Activated CD4-positive, alpha-beta T cell treated with anti-CD3 and anti-CD28 coated beads, Interleukin-2, amount 50 U/mL, for 1 hour (primary cell): Measurements from ENCODE around the gene ZFYVE26.
"Not testable (repeated sequence)": the region's sequence is repeated elsewhere in the genome, so short reads cannot be mapped to it uniquely, and the experiment has no call there.

Experiments
- DNase-seq: peaks from one replicate; pipeline ENCODE4 v3.0.0-alpha.2; 2020

The ZFYVE26 gene

DNA sequence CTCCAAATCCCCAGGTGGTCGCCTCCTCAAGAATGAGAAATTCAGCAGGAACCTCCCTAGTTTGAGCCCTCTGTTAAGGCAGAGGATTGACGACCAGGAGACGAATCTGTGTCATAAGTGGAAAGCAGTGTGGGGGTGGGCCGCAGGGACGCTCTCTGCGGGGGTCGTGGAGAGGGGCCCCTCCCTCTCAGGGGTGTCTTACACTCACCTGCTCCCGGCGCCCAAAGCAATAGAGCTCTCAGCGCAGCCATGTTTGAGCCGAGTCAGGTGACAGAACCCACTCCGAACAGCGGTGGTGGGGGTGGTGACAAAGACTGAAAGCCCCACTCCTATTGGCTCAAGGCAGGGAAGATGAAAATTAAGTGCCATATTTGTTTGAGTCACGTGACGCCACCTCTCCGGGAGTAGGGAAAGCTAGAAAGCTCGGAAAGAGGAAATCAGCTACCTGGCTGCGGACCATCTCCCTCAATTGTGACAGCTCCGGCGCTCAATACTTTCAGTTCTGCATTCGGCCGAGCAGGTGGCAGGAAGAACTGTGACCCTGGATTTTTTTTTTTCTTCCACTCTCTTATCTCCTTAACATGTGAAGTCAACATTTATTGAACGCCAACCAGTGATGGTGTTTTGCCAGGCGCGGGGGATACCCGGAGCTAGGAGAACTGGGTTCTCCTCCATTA, at the start of gene ZFYVE26:
TSS of gene ZFYVE26 (minus strand) at position 265 of the 677 bp plus-strand sequence. CDS start 627 bp downstream, outside the sequence.
- peak; percentile 84 for DNase-seq

DNA sequence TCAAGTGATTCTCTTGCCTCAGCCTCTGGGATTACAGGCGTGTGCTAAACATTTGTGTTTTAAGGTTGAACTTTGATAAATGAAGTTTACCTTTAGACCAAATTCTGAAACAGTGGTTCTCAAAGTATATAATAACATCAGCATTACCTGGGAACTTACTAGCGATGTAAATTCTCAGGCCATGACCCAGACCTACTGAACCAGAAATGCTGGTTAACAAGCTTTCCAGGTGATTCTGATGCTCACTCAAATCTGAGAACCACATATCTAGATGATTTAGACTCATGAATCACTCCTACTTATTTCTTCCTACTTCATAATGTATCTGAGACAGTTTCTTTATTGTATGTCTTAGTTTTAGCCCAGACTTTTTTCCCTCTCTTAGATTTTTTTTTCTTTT, 46.8 kb upstream of the ZFYVE26 start:
- no peak for DNase-seq

DNA sequence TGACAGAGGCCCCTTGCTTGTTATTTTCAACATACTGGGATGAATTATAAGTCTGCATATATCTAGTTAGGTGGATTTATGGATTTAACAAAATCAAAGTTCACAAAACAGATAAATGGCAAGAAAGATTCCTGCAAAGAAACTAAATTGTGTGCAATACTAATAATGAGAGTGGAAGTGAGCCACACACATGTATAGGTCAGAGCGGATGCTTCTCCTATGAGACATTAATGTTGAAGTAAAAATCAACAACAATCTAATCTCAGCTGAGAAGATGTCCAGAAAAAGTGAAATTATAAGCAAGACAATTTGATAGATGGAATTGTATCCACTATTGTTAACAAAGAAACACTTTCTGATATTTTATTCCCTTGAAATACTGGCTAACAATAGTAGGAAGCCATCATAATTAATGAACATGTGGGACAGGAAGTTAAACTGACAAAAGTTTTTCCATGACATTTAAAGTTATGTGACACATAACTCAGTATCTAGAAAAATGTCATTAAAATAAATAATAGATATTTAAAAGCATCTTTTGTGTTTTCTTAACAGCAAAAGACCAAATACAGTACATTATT, 42.9 kb upstream of the ZFYVE26 start:
- no peak for DNase-seq

DNA sequence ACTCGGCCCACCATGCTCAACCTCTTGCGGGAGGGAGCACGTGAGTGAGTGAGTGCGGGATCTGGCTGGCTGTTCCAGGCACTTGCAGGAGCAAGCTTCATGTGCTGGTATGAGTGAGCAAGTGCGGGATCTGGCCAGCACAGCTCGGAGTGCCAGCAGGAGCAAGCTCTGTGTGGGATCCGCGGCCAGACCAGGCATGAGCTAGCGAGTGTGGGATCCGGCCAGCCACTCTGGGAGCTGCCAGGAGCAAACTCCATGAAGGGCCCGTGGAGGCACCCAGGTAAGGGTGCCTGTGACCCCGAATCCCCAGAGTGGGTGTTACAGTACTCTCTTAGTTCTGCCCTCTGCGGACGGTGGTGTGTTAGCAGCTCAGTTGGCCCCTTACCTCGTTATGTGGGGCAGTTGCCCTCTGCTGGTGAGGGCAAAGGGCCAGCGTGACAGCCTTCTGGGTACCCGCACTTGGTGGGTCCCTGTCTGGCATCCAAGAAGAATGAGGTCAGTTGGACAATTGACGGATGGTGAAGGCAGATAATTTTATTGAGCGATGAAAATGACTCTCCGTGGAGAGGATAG, 41.5 kb upstream of the ZFYVE26 start:
- DNase-seq = no peak

DNA sequence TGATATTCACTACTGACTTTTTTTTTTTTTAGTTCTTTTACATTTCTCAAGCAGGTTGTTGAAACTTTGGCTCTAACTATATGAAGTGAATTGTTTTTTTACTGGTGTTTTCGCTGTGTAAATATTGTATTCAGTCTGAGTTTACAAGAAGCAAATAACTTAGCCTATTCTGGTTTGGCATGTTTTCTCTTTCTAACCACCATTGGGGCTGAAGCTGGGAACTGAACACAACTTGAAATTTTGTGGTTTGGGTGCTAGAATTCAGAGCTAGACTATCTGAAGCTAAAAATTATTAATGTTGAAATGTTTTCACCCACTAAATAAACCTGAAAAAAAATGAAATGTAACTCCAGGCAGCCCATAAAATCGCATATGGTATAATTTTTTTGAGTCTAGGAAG, 40.4 kb upstream of the ZFYVE26 start:
- DNase-seq = no peak

DNA sequence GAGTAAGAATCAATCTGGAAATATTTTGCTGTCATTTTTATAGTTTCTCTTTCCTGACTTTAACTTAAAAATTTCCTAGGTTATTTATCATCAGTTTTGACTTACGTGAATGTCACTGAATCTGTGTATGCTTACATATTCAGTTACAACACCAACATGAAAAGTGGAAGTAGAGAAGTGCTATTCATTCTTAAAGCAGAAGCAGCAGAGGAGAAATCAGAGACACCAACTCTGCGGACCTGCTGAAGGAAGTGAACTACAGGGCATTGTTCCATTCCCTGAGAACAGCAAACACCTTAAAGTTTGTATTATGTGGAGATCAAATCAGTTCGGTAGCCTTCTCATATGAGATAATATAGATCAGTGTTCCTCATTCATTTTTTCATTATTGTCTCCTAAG, 37.3 kb upstream of the ZFYVE26 start:
- no peak for DNase-seq

DNA sequence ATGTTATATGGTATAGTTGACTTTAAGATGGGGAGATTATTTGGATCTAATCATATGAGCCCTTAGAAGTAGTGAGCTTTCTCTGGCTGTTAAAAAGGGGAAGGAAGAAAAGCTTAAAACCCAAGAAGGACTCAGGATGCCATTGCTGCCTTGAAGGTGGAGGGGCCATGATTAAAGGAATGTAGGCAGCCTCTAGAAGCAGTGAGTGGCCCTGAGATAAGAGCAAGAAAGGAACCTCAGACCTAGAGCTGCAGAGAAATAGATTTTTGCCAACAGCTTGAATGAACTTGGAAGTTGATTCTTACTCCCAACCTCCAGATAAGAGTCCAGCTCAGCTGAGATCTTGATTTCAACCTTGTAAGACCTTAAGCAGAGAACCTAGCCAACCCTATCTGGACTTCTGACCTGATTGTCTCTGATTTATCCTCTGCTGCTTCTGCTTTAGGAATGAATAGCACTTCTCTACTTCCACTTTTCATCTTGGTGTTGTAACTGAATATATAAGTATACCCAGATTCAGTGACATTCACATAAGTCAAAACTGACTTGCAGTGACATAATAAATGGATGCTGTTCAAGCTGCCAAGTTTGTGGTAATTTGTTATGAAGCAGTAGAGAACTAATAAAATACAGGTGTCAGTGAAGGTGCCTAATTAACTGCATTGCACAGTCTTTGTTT, 36.7 kb upstream of the ZFYVE26 start:
- DNase-seq = no peak

DNA sequence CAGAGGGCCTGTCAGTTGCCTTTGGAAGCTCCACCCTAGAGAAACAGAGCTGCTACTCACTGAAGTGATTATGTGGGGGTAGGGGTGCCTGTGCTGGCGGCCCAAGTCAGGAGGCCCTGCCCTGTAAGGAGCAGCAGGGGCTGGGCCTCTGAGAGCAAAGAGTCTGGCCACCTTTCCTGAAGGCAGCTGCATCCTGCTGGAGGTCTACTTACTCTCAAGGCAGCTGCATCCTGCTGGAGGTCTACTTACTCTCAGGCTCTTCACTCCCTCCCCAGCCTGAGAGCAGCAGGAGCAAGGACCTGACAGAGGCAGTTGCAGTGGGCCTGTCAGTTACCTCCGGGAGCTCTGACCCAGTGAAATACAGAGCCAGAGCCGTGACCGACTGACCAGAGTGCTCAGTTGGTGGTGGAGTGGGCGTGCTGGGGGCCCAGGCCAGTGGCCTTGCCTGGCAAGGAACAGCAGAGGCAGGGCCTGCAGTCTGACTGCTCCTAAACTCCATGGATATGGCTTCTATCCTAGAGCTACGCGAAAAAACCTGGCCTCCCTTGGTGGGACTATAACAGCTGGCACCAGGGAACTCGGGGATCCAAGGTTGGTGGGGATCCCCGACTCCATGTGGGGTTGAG, 35.5 kb upstream of the ZFYVE26 start:
- DNase-seq = no peak

DNA sequence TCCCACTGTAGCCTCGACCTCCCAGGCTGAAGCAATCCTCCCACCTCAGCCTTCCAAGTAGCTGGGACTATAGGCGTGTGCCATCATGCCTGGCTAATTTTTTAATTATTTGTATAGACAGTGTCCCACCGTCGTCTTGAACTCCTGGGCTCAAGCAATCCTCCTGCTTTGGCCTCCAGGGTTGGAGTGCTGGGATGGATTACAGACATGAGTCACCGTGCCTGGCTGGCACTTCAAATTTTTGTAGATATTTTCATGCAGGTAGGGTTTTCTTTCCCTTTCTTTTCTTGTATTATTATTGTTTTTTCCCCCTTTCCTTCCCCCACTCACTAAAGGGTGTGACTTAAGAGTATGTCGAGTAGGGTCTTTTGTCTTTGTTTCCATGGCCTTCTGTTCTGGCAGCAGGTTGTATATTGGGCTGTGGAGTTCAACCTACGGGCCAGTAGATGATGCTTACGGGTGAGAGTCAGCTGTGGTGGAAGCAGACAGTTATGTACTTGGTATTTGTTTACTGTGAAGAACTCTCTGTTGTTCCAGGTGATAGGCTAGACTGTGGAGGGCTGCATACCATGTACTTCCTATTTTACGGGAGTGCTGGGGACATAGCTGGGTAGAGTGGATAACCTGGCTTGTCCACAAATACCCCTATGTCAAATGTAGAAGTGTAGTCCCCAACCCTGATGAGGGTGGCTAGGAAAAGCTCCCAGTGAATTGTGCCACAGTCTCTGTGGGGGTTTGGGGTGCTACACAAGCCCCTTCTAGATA, 33.9 kb upstream of the ZFYVE26 start:
- DNase-seq = no peak

DNA sequence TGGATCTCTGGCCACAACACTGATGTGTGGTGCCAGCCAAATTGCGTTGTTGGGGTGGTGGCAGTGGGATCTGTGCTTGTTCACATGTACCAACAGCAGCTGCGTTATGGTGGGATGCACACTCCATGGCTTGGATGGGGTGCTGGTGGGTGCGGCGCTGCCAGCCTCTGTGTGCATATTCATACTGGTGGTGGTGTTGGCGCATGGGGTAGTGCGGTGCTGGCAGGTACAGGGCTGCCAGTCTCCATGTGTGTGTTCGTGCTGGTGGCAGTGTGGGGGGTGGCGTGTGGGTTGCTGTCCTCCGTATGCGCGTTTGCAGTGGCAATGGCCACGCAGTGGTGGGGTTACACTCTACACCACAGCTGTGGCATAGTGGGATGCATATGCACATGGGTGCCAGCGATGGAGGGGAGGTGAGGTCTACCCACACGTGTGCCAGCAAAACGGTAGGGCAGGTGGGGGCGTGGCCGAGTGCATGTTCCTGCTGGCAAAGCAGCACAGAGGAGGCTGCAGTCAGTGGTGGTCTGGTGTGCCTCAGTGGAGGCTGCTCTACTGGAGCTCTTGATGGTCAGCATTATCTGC, 29.7 kb upstream of the ZFYVE26 start:
- no peak for DNase-seq

DNA sequence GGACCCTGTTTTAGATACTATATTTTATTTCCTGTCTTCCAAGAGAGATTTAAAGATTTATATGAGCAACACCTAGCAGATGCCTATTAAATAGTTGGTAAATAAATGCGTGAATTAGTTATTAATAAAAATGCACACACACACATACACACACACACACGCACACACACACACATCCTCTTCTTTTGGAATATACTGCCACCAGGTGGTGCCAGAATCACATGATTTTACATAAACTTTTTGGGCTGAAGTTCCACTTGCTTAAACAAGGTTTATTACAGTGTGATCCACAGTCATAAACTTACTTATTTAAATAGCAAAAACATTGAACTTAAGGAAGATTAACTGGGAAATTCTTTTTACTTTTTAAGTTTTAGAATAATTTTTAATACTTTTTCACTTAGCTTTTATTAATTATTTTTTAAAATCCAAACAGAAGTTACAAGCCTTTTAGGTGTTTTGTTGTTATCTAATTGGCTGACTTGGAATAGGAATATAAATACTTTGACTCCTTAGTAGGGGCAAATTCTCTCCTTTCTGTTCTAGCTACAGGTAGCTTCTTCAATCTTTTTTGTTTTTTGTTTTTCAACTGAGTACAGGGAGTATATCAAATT, 20.7 kb upstream of the ZFYVE26 start:
- peak; percentile 48 for DNase-seq

DNA sequence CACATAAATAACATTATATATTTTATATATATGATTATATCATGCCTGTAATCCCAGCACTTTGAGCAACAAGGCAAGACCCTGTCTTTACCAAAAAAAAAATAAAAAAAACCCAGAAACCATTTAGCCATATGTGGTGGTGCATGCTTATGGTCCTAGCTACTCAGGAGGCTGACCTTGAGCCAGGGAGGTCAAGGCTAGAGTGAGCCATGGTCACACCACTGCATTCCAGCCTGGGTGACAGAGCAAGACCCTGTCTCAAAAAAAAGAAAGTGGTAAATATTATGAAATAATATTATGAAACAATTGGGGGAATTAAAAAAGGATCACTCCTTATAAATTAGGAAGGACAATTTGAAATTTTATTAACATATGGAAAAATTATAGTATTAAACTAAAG, 19.2 kb upstream of the ZFYVE26 start:
- DNase-seq = no peak

DNA sequence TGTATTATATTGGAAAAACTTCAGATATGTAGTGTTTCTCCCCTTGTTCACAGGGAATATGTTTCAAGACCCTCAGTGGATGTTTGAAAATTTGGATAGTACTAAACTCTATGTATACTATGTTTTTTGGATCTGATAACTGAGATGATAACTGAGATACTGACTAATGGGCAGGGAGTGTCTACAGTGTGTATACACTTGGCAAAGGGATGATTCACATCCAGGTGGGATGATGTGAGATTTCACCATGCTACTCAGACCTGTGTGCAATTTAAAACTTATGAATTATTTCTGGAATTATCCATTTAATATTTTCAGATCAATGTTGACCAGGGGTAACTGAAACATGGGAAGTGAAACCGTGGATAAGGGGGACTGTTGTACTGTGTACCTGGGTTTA, 17.0 kb upstream of the ZFYVE26 start:
- DNase-seq = no peak

DNA sequence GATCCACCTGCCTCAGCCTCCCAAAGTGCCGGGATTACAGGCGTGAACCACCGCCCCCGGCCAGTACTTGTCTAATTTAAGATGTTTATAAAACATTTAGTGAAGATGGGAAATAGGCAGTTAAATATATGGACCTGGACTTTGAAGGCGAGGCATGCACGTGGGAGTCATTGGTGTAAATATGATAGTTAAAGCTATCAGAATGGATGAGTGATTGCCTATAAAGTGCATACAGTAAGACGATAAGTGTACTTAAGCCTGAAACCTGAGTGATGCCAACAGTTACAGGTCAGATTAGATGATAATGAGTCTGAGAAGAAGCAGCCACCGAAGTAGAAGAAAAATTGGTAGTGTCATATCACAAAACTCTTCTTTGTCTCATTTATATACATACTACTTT, 14.7 kb upstream of the ZFYVE26 start:
- no peak for DNase-seq

DNA sequence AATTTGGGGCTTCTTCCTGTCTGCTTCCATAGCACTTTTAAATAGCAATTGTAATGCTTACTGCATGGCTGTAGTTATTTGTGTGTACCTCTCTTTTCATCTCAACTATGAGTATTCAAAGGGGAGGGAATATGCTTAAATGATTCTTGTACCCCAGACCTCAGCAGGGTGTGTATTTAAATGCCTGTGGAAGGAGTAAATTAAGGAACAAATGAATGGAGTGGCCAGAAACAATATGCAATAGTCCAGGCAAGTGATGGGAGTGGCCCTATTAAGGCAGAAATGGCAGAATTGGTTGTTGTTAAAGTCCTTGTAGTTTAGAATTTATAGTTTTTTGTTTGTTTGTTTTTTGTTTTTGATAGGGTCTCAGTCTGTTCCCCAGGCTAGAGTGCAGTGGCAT, 4.7 kb upstream of the ZFYVE26 start:
- no peak for DNase-seq

DNA sequence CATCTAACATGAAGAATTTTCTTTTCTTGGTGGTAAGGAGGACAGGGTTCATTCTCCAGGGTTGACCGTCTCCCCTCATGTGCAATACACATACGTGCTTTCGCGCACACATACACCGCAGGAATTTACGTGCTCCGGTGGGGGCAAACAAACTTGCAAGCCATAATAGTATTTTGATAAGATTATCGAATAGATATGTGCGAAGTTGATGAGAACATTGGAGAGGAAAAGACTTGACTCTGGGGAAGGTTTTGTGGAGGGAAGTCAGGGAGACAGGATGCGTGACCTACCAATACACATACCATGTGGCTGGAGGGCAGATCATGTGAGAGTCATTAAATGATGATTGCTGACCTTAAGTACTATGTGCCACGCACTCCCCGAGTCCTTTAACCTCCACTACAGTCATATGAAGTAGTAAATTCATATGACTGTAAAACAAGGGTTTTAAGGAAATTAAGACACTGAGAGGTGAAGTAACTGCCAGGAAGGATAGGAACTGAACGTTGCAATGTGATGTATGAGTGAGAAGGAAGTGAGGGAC, 4.1 kb upstream of the ZFYVE26 start:
- DNase-seq = no peak

DNA sequence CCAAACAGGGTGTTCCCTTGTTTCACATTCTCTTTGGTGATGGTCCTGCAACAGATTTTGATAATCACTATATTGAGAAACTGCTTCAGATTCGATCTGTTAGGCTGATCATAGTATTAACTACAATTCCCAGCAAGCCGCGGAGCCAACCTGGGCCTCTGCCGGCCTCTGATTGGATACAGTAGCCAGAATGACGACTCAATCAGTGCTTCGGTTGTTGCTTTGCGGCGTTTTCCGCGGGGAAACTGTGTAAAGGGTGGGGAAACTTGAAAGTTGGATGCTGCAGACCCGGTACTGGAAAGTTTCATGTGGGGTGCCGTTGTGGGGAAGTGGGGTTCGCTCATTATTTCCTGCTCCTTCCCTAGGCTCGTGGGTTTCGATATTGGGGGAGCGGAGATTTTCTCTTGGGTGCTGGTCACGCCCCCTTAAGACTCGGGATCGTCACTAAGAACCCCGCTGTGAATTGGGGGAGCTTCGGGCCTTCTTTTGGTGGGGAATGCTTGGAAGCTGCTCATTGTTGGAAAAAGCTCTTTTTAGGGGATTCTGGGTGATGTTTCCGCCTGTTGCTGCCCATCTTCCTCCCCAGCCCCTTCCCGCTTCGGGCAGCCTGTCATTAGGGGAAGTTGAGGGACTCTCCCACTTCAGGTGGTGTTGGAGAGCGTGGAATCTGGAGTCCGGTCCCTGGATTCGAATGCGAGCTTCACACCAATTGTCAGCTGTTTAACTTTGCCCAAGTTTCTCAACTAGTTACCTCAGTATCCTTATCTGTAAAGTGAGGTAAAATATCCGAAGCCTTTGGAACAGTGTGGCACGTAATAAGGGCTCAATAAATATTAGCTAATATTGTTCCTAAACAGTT, 3.4 kb upstream of the ZFYVE26 start, which contains the start of gene RAD51B:
TSS of gene RAD51B (plus strand) at position 217 of the 859 bp plus-strand sequence.
- DNase-seq = peak; percentile 83

DNA sequence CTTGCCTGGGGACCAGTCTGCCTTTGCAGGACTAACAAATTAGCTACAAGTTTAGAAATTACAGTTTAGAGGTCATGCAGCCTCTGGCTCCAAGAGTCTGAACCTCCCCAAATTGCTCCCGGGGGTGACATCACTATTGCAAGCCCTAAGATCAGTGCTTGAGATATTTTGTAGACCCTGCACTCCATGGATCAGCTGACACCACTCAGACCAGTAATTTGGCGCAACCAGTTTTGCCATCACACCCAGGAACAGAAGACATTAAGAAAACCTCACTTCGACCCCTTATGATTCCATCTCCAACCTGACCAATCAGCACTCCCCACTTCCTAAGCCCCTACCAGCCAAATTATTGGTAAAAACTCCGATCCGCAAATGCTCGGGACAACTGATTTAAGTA, 2.1 kb upstream of the ZFYVE26 start:
- DNase-seq = not testable (repeated sequence)

DNA sequence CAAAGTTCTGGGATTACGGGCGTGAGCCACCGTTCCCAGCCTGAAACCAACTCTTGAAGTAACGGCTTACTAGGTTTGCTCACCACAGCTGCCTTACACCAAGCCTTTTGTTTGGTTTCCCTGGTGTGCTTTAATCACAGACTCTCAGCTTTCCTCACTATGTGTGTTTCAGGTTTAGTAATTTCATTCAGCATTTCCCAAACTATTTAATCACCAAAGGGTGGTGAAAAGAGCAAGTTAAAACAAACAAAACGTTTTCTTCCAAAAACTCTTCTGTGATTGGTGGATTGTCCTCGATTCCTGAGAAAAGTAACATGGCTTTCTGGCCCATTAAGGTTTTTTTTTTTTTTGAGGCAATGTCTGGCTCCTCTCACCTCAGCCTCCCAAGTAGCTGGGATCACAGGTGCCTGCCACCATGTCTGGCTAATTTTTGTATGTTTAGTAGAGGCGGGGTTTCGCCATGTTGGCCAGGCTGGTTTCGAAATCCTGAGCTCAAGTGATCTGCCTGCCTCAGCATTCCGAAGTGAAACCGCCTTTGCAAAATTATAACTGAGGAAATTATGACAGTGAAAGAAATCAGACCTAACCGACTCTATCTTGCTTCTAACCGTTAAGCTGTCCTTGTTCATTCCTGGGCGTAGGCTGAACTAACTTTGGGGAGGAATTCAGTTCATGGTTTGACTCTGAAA, 1.5 kb upstream of the ZFYVE26 start:
- no peak for DNase-seq
